BLaER1 (cell line): ENCODE measurements around the gene MYO1D.
A peak's percentile ranks its signal among the peaks of the same experiment; 100 is the strongest.

Experiments
- H3K27ac ChIP-seq: shearing (Covaris generic); formaldehyde crosslinking; 2 replicates; pipeline ENCODE4 v1.8.1; 2022
- H3K27me3 ChIP-seq: shearing (Covaris generic); formaldehyde crosslinking; 2 replicates; pipeline ENCODE4 v1.8.1; 2022
- H3K36me3 ChIP-seq: shearing (Covaris generic); formaldehyde crosslinking; 2 replicates; pipeline ENCODE4 v1.8.1; 2022
- H3K4me1 ChIP-seq: shearing (Covaris generic); formaldehyde crosslinking; 2 replicates; pipeline ENCODE4 v1.8.1; 2022
- H3K4me2 ChIP-seq: shearing (Covaris generic); formaldehyde crosslinking; 2 replicates; pipeline ENCODE4 v1.8.1; 2022
- H3K4me3 ChIP-seq: shearing (Covaris generic); formaldehyde crosslinking; 2 replicates; pipeline ENCODE4 v1.8.1; 2022
- H3K9ac ChIP-seq: shearing (Covaris generic); formaldehyde crosslinking; 2 replicates; pipeline ENCODE4 v1.8.1; 2022
- H3K9me3 ChIP-seq: shearing (Covaris generic); formaldehyde crosslinking; 2 replicates; pipeline ENCODE4 v1.8.1; 2022
- H4K20me1 ChIP-seq: shearing (Covaris generic); formaldehyde crosslinking; 2 replicates; pipeline ENCODE4 v1.8.1; 2022
- Cebpa-rat ChIP-seq: shearing (Covaris generic); IDR thresholded peaks from 2 replicates; pipeline ENCODE4 v1.8.1; 2022

MYO1D gene

GRCh38 chr17:32596206-32596605 is 280.7 kb downstream of the MYO1D start:
- Histone ChIP-seq H3K4me3 (no peak overlapping the region), H3K4me2 (no peak overlapping the region), H3K9ac (no peak overlapping the region), H3K9me3 (peaks cover 17% of the 10 kb centered on the region), H3K27me3 (no peaks in the 10 kb centered on the region), H3K36me3 (no peaks in the 10 kb centered on the region), H3K4me1 (no peaks in the 10 kb centered on the region), H3K27ac (no peak overlapping the region), H4K20me1 (no peaks in the 10 kb centered on the region)
- TF ChIP-seq Cebpa-rat, result no peak

GRCh38 chr17:32593003-32593402 is 283.9 kb downstream of the MYO1D start:
- TF ChIP-seq Cebpa-rat, result no peak
- H3K27ac ChIP-seq, result no peak overlapping the region

GRCh38 chr17:32591405-32591804 is 285.5 kb downstream of the MYO1D start:
- H3K27ac ChIP-seq, result no peak overlapping the region
- H3K4me2 ChIP-seq, result no peak overlapping the region
- no peaks in the 10 kb centered on the region for H4K20me1 ChIP-seq
- no peak overlapping the region for H3K9ac ChIP-seq
- H3K4me3 ChIP-seq, result no peak overlapping the region
- no peaks in the 10 kb centered on the region for H3K36me3 ChIP-seq
- H3K27me3 ChIP-seq, result no peaks in the 10 kb centered on the region
- no peak for TF ChIP-seq Cebpa-rat
- peaks cover 13% of the 10 kb centered on the region for H3K4me1 ChIP-seq
- H3K9me3 ChIP-seq, result no peaks in the 10 kb centered on the region

More at GRCh38 chr17:32593003-32593402, 283.9 kb downstream of the MYO1D start:
- Histone ChIP-seq H3K27me3 (no peaks in the 10 kb centered on the region), H3K4me1 (peaks cover 13% of the 10 kb centered on the region), H3K9me3 (no peaks in the 10 kb centered on the region), H3K9ac (no peak overlapping the region), H3K36me3 (no peaks in the 10 kb centered on the region), H3K4me2 (no peak overlapping the region), H4K20me1 (no peaks in the 10 kb centered on the region), H3K4me3 (no peak overlapping the region)

GRCh38 chr17:32590974-32591373 is 285.9 kb downstream of the MYO1D start:
- Histone ChIP-seq H4K20me1 (no peaks in the 10 kb centered on the region), H3K4me1 (peaks cover 13% of the 10 kb centered on the region), H3K36me3 (no peaks in the 10 kb centered on the region), H3K27ac (no peak overlapping the region), H3K9ac (no peak overlapping the region), H3K4me2 (no peak overlapping the region), H3K9me3 (no peaks in the 10 kb centered on the region), H3K4me3 (no peak overlapping the region), H3K27me3 (no peaks in the 10 kb centered on the region)
- TF ChIP-seq Cebpa-rat, result no peak

- H4K20me1 ChIP-seq, result no peaks in the 10 kb centered on the region
Observed at GRCh38 chr17:32588982-32589381, 287.9 kb downstream of the MYO1D start.

GRCh38 chr17:32588135-32588534 is 288.8 kb downstream of the MYO1D start:
- Histone ChIP-seq H3K4me1 (peaks cover 13% of the 10 kb centered on the region), H3K36me3 (no peaks in the 10 kb centered on the region), H3K27me3 (no peaks in the 10 kb centered on the region), H3K9ac (no peak overlapping the region), H3K4me2 (no peak overlapping the region), H3K4me3 (no peak overlapping the region), H4K20me1 (no peaks in the 10 kb centered on the region), H3K9me3 (peaks cover 9% of the 10 kb centered on the region), H3K27ac (no peak overlapping the region)
- TF ChIP-seq Cebpa-rat, result no peak

More at GRCh38 chr17:32588982-32589381, 287.9 kb downstream of the MYO1D start:
- Histone ChIP-seq H3K27me3 (no peaks in the 10 kb centered on the region), H3K9ac (no peak overlapping the region), H3K4me3 (no peak overlapping the region), H3K4me1 (peaks cover 13% of the 10 kb centered on the region), H3K36me3 (no peaks in the 10 kb centered on the region), H3K27ac (no peak overlapping the region), H3K4me2 (peak overlapping the region; percentile 32), H3K9me3 (peaks cover under 1% of the 10 kb centered on the region; the same call in 1 of the 2 replicates)
- no peak for TF ChIP-seq Cebpa-rat

- Histone ChIP-seq H3K9ac (no peak overlapping the region), H4K20me1 (no peaks in the 10 kb centered on the region)
Observed at GRCh38 chr17:32586666-32587065, 290.3 kb downstream of the MYO1D start.

GRCh38 chr17:32584792-32585191 is 292.1 kb downstream of the MYO1D start:
- Histone ChIP-seq H3K9me3 (peaks cover 28% of the 10 kb centered on the region), H3K27ac (no peak overlapping the region), H3K4me3 (no peak overlapping the region), H3K27me3 (no peaks in the 10 kb centered on the region), H3K4me1 (peaks cover 8% of the 10 kb centered on the region), H3K36me3 (no peaks in the 10 kb centered on the region), H4K20me1 (no peaks in the 10 kb centered on the region), H3K9ac (no peak overlapping the region), H3K4me2 (no peak overlapping the region)
- TF ChIP-seq Cebpa-rat, result no peak

More at GRCh38 chr17:32586666-32587065, 290.3 kb downstream of the MYO1D start:
- Histone ChIP-seq H3K36me3 (no peaks in the 10 kb centered on the region), H3K4me3 (no peak overlapping the region), H3K9me3 (peaks cover 16% of the 10 kb centered on the region), H3K4me1 (peaks cover 13% of the 10 kb centered on the region), H3K4me2 (no peak overlapping the region), H3K27ac (no peak overlapping the region), H3K27me3 (no peaks in the 10 kb centered on the region)
- TF ChIP-seq Cebpa-rat, result no peak

GRCh38 chr17:32583053-32583452 is 293.9 kb downstream of the MYO1D start:
- H4K20me1 ChIP-seq, result no peaks in the 10 kb centered on the region
- H3K4me2 ChIP-seq, result no peak overlapping the region
- H3K9ac ChIP-seq, result no peak overlapping the region
- H3K4me3 ChIP-seq, result no peak overlapping the region
- no peaks in the 10 kb centered on the region for H3K27me3 ChIP-seq
- no peak overlapping the region for H3K27ac ChIP-seq
- no peaks in the 10 kb centered on the region for H3K36me3 ChIP-seq
- peaks cover 28% of the 10 kb centered on the region for H3K9me3 ChIP-seq
- H3K4me1 ChIP-seq, result no peaks in the 10 kb centered on the region
- TF ChIP-seq Cebpa-rat, result no peak

GRCh38 chr17:32575852-32576251 is 301.1 kb downstream of the MYO1D start:
- H3K36me3 ChIP-seq, result no peaks in the 10 kb centered on the region
- no peak overlapping the region for H3K4me3 ChIP-seq
- no peaks in the 10 kb centered on the region for H3K27me3 ChIP-seq
- TF ChIP-seq Cebpa-rat, result no peak
- H4K20me1 ChIP-seq, result no peaks in the 10 kb centered on the region
- H3K4me1 ChIP-seq, result peaks cover 13% of the 10 kb centered on the region
- H3K27ac ChIP-seq, result no peak overlapping the region
- peaks cover 6% of the 10 kb centered on the region; the same call in 1 of the 2 replicates for H3K9me3 ChIP-seq
- no peak overlapping the region for H3K9ac ChIP-seq
- peak overlapping the region; percentile 46 for H3K4me2 ChIP-seq

GRCh38 chr17:32570081-32570396 is 306.9 kb downstream of the MYO1D start:
- H3K9me3 ChIP-seq, result no peaks in the 10 kb centered on the region
- no peak for TF ChIP-seq Cebpa-rat
- no peak overlapping the region for H3K9ac ChIP-seq
- peaks cover 24% of the 10 kb centered on the region for H3K4me1 ChIP-seq
- peak overlapping the region; percentile 68 for H3K4me2 ChIP-seq
- H3K27me3 ChIP-seq, result no peaks in the 10 kb centered on the region
- H4K20me1 ChIP-seq, result no peaks in the 10 kb centered on the region
- H3K36me3 ChIP-seq, result no peaks in the 10 kb centered on the region
- H3K27ac ChIP-seq, result no peak overlapping the region
- no peak overlapping the region for H3K4me3 ChIP-seq
